ENCODE data around the gene TOPBP1. TPM values are rescaled to one million over a fixed set of nuclear protein-coding genes. Genes with fewer than 3 reads are reported as not detected.

TOPBP1 gene
- total and polyA plus RNA-seq, 2 of the 4 experiments (the other 2 are of a cell fraction) = 19.5 to 50.5 TPM

DNA sequence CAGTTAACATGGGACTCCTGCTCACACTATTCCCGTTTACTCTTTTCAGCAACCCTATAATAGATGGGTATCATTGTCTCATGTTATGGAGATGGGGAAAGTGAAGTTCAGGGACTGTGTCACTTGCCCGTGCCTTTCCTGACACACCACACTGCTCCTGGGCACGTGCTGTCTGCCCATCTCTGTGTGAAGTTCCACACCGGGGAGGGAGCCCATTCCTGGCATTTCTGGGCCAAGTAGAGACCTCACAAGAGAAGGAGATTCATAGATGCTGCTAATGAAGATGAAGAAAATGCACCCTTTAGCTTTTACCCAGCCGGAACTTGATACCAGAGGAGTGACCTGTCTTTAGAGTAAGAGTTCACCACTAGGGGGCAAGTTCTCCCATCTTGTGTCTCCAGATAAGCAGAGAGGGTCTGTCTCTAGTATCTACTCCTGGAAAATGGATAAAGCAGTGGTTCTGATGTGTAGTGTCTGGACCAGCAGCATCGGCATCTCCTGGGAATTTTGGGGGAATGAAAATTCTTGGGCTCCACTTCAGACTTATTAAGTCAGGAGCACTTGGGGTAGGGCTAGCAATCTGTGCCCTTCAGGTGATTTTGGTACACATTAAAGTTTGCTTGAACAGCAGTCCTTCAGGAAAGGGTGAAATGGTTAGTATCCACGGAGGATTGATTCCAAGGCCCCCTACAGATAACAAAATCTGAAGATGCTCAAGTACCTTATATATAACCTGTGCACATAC is 2.0 kb upstream of the TOPBP1 start:
- H3K4ac ChIP-seq (ENCODE audit: low read depth, low read length) = 0 out of 2 replicates have a peak overlapping the region, but pooled peaks have one; percentile 16
- 0 out of 4 replicates have a peak overlapping the region, but pooled peaks of 1 of the 2 experiments have one; percentile 19 for H4K8ac ChIP-seq (ENCODE audit: low read depth in 2 of 2, low read length in 2 of 2)
- no peak overlapping the region for H3K9ac ChIP-seq (ENCODE audit: low read depth, low read length)
- H2BK5ac ChIP-seq (ENCODE audit: low read depth, low read length, poor library complexity, severe bottlenecking) = no peak overlapping the region
- POLR2A ChIA-PET (ENCODE audit: unreplicated experiment) = no interaction called here
- no peak overlapping the region for H2BK20ac ChIP-seq (ENCODE audit: low read depth, low read length)
- no peak overlapping the region for H3K14ac ChIP-seq (replicated peaks; ENCODE audit: low read depth, low read length)
- no TSS peak for BruUV-seq (replicated peaks)
- ATAC-seq (ENCODE audit: low read depth) (peak; percentile 61), DNase-seq (peak; percentile 55)
- H3K27me3 ChIP-seq (ENCODE audit: control insufficient read depth, insufficient read depth, low read length) = no peaks in the 10 kb centered on the region
- no peak overlapping the region for H3K18ac ChIP-seq (ENCODE audit: low read depth, low read length)
- H3K4me1 ChIP-seq (ENCODE audit: control insufficient read depth, insufficient read depth, low read length) = peaks cover 3% of the 10 kb centered on the region
- no CpG with 5 or more reads among the region's 7 CpGs for WGBS, 2 experiments (ENCODE audit: extremely low coverage in 2 of 2, insufficient read length in 1 of 2)
- no peak overlapping the region for H2AK9ac ChIP-seq (replicated peaks; ENCODE audit: low read depth, low read length, poor library complexity)
- no peaks in the 10 kb centered on the region for H3K36me3 ChIP-seq (ENCODE audit: control insufficient read depth, insufficient read depth, low read length)
- no peak overlapping the region for H2BK120ac ChIP-seq (ENCODE audit: low read depth, low read length)
- intact Hi-C loops (cut with micrococcal nuclease) (loop anchor here (5.0 kb wide), 1 partner anchor 824 kb away; the partner anchor contains the start of genes ANAPC13 and CEP63), in situ Hi-C loops (cut with MboI; ENCODE audit: low sequenced_read_pairs) (no loop called here), dilution Hi-C loops (cut with HindIII; ENCODE audit: low sequenced_read_pairs, unreplicated experiment) (no loop called here)
- peaks cover 3% of the 10 kb centered on the region; the same call in 1 of the 2 replicates for H3K9me1 ChIP-seq (ENCODE audit: insufficient read depth, low read length)
- H4K20me1 ChIP-seq (ENCODE audit: insufficient read depth, low read length) = no peaks in the 10 kb centered on the region
- no peak overlapping the region for H3K4me3 ChIP-seq (ENCODE audit: insufficient read depth, low read depth, low read length)
- no peak overlapping the region for H4K91ac ChIP-seq (ENCODE audit: insufficient read depth, low read depth, low read length)
- H3K9me3 ChIP-seq (ENCODE audit: control insufficient read depth, insufficient read depth, low read length) = no peaks in the 10 kb centered on the region
- CTCF ChIA-PET = interaction anchor here (0.7 kb wide), 1 partner anchor 382 kb away, joined by 3 read pairs; no protein-coding TSS in a partner anchor
- no peak overlapping the region for H4K5ac ChIP-seq (ENCODE audit: low read depth, low read length)
- no peak overlapping the region for H3K56ac ChIP-seq (ENCODE audit: extremely low read depth, insufficient read depth, low read length)
- peaks cover 14 to 45% of the 10 kb centered on the region in 2 experiments for H3K79me1 ChIP-seq (ENCODE audit: low read depth in 1 of 2, low read length in 2 of 2)
- H3K23ac ChIP-seq (ENCODE audit: low read depth, low read length) = no peak overlapping the region
- no peak overlapping the region for H3K4me2 ChIP-seq (ENCODE audit: low read depth, low read length)
- H2AK5ac ChIP-seq (ENCODE audit: low read depth, low read length) = no peak overlapping the region
- H2AFZ ChIP-seq (replicated peaks; ENCODE audit: low read length, poor library complexity) = peak overlapping the region; percentile 70
- no peak overlapping the region for H2BK15ac ChIP-seq (ENCODE audit: low read depth, low read length)
- no peak overlapping the region for H3K27ac ChIP-seq (ENCODE audit: insufficient read depth, low read length)
- TF ChIP-seq BHLHE40 (IDR thresholded peaks at IDR 0.05; ENCODE audit: low read depth, low read length) (no peak), CEBPB (IDR thresholded peaks at IDR 0.05; ENCODE audit: low read depth, low read length) (no peak), POLR2A (IDR thresholded peaks at IDR 0.05; ENCODE audit: low read depth, low read length) (no peak), MAFK (IDR thresholded peaks at IDR 0.05; ENCODE audit: low read depth, low read length) (no peak), RCOR1 (IDR thresholded peaks at IDR 0.05; ENCODE audit: insufficient replicate concordance, low read length) (no peak), MAZ (IDR thresholded peaks at IDR 0.05; ENCODE audit: borderline replicate concordance, low read depth, low read length) (no peak), CHD1 (IDR thresholded peaks at IDR 0.05; ENCODE audit: low read depth, low read length) (no peak), FOS (IDR thresholded peaks at IDR 0.05; ENCODE audit: low read depth, low read length) (no peak), USF2 (IDR thresholded peaks at IDR 0.05; ENCODE audit: low read depth, low read length) (no peak), ELK1 (IDR thresholded peaks at IDR 0.05; ENCODE audit: borderline replicate concordance, low read depth, low read length) (no peak), RAD21 (IDR thresholded peaks at IDR 0.05; ENCODE audit: low read length) (peak; percentile 35), NFE2L2 (IDR thresholded peaks at IDR 0.05; ENCODE audit: low read depth, low read length) (no peak), RFX5 (IDR thresholded peaks at IDR 0.05; ENCODE audit: low read depth, low read length) (no peak), SMC3 (IDR thresholded peaks at IDR 0.05; ENCODE audit: low read depth, low read length) (peak; percentile 17; the same call in 1 of the 2 replicates)
- TF ChIP-seq, protein P1, sequence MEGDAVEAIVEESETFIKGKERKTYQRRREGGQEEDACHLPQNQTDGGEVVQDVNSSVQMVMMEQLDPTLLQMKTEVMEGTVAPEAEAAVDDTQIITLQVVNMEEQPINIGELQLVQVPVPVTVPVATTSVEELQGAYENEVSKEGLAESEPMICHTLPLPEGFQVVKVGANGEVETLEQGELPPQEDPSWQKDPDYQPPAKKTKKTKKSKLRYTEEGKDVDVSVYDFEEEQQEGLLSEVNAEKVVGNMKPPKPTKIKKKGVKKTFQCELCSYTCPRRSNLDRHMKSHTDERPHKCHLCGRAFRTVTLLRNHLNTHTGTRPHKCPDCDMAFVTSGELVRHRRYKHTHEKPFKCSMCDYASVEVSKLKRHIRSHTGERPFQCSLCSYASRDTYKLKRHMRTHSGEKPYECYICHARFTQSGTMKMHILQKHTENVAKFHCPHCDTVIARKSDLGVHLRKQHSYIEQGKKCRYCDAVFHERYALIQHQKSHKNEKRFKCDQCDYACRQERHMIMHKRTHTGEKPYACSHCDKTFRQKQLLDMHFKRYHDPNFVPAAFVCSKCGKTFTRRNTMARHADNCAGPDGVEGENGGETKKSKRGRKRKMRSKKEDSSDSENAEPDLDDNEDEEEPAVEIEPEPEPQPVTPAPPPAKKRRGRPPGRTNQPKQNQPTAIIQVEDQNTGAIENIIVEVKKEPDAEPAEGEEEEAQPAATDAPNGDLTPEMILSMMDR (conservative IDR thresholded peaks at IDR 0.05; ENCODE audit: low read depth, low read length) = peak; percentile 55
